ENCODE measurements around the gene KIAA1755. TPM values are rescaled to one million over a fixed set of nuclear protein-coding genes. Genes with fewer than 3 reads are reported as not detected.

The KIAA1755 gene
- total and polyA plus RNA-seq, 2 donors (not counting 1 experiment from before 2014, with no cell fraction given): not detected

- no peak overlapping the region for H3K27ac ChIP-seq (ENCODE audit: low read length in 2 of 2)
- 14% methylated on average over 1 of the region's 3 CpGs for WGBS (ENCODE audit: insufficient coverage)
- H3K4me1 ChIP-seq (ENCODE audit: control insufficient read depth in 2 of 2, insufficient read depth in 2 of 2, low read length in 2 of 2): no peaks in the 10 kb centered on the region
- no peaks in the 10 kb centered on the region for H3K4me1 Mint-ChIP-seq
- ChIA-PET CTCF (no interaction called here), POLR2A (no interaction called here)
- H4K20me1 ChIP-seq (ENCODE audit: control insufficient read depth, insufficient read depth, low read length, poor library complexity, severe bottlenecking): no peaks in the 10 kb centered on the region
- DNase-seq (no peak), ATAC-seq (ENCODE audit: low read depth) (no peak)
- no peak overlapping the region for H2AFZ ChIP-seq (ENCODE audit: insufficient read depth, low read depth, low read length, poor library complexity, severe bottlenecking)
- no peaks in the 10 kb centered on the region for H3K9me3 ChIP-seq (ENCODE audit: control extremely low read depth in 1 of 3, control insufficient read depth in 2 of 3, insufficient read depth in 1 of 3, low read length in 2 of 3)
- no peak overlapping the region for H3K4me3 Mint-ChIP-seq
- no peaks in the 10 kb centered on the region for H3K36me3 ChIP-seq (replicated peaks in 1 of 2; ENCODE audit: control extremely low read depth in 1 of 2, control insufficient read depth in 1 of 2, extremely low read depth in 1 of 2, insufficient read depth in 2 of 2, low read length in 1 of 2)
- TF ChIP-seq CTCF (IDR thresholded peaks at IDR 0.05) (no peak), EZH2 (IDR thresholded peaks at IDR 0.05; ENCODE audit: borderline replicate concordance, insufficient read depth, low read depth, low read length, poor library complexity, severe bottlenecking) (no peak)
- H3K27me3 ChIP-seq (replicated peaks in 1 of 4; ENCODE audit: control extremely low read depth in 1 of 4, control insufficient read depth in 3 of 4, insufficient read depth in 4 of 4, low read length in 3 of 4): peaks cover 0 to 16% (median 4%) of the 10 kb centered on the region in 4 experiments
- H3K4me3 ChIP-seq (ENCODE audit: control extremely low read depth in 1 of 5, extremely low read depth in 1 of 5, insufficient read depth in 1 of 5, low read depth in 2 of 5, low read length in 4 of 5): no peak overlapping the region
- no peak overlapping the region for H3K27ac Mint-ChIP-seq
- H3K9ac ChIP-seq (ENCODE audit: low read length): no peak overlapping the region
- intact Hi-C loops (cut with micrococcal nuclease): no loop called here
- no peaks in the 10 kb centered on the region for H3K9me3 Mint-ChIP-seq (ENCODE audit: insufficient read depth)
- H3K79me2 ChIP-seq (ENCODE audit: control insufficient read depth, insufficient read depth, low read length): no peaks in the 10 kb centered on the region
- H3K4me2 ChIP-seq (replicated peaks; ENCODE audit: low read depth, low read length, poor library complexity, severe bottlenecking): no peak overlapping the region
- peaks cover 46% of the 10 kb centered on the region for H3K27me3 Mint-ChIP-seq
Measured at GRCh38 chr20:38291966-38292365, 31.4 kb upstream of the KIAA1755 start.

DNA sequence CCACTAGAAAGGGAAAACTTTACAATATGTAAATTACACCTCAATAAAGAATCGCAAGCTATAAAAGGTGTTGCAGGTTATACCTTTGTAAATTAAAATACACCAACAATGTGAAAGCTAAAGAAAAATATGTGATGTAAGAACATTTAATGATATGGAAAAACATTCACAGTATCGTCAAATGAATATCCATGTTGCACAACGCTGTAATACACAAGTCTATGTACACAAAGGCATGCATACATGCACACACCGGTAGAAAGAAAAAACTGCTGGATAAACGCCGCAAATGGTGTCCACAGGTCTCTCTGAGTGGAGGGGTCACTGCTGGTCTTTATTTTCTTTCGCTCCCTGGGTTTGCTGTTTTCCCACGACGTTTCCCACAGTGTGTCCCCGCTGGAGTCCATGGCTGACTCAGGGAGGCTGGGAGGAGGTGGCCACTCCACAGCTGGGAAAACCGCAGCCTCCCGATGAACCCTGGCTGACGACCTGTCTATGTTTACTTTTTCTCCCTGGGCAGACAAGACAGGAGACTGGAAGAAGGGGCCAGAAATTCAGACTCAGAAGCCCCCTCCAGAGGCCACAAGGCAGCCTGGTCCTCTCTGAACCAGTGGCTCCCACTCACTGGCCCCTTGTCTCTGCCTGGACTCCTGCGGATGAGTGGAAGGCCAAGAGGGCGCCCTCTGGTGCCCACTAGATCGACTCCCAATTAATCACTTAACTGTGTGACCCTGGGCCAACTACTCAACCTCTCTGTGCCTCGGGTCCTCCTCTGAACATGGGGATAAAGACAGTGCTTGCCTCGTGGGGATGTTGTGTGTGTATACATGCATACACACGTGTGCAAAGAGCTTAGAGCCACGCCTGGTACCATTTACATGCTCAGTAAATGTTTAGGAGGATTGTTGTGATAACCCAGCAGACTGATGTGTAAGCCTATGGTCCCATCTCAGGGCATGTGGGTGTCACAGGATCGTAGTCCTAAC lies 30.6 kb upstream of the KIAA1755 start:
- CTCF ChIA-PET: no interaction called here
- no peak for TF ChIP-seq CTCF (IDR thresholded peaks at IDR 0.05)
- no peak for TF ChIP-seq EZH2 (IDR thresholded peaks at IDR 0.05; ENCODE audit: borderline replicate concordance, insufficient read depth, low read depth, low read length, poor library complexity, severe bottlenecking)
- ATAC-seq (ENCODE audit: low read depth) (no peak), DNase-seq (no peak)
- Mint-ChIP-seq H3K4me1 (no peaks in the 10 kb centered on the region), H3K9me3 (ENCODE audit: insufficient read depth) (no peaks in the 10 kb centered on the region), H3K4me3 (no peak overlapping the region), H3K27ac (no peak overlapping the region), H3K27me3 (peaks cover 54% of the 10 kb centered on the region)
- peaks cover 0 to 16% (median 4%) of the 10 kb centered on the region in 4 experiments for H3K27me3 ChIP-seq (replicated peaks in 1 of 4; ENCODE audit: control extremely low read depth in 1 of 4, control insufficient read depth in 3 of 4, insufficient read depth in 4 of 4, low read length in 3 of 4)
- no peak overlapping the region for H2AFZ ChIP-seq (ENCODE audit: insufficient read depth, low read depth, low read length, poor library complexity, severe bottlenecking)
- H3K79me2 ChIP-seq (ENCODE audit: control insufficient read depth, insufficient read depth, low read length): no peaks in the 10 kb centered on the region
- H3K9me3 ChIP-seq (ENCODE audit: control extremely low read depth in 1 of 3, control insufficient read depth in 2 of 3, insufficient read depth in 1 of 3, low read length in 2 of 3): no peaks in the 10 kb centered on the region
- no peaks in the 10 kb centered on the region for H3K36me3 ChIP-seq (replicated peaks in 1 of 2; ENCODE audit: control extremely low read depth in 1 of 2, control insufficient read depth in 1 of 2, extremely low read depth in 1 of 2, insufficient read depth in 2 of 2, low read length in 1 of 2)
- no peak overlapping the region for H3K9ac ChIP-seq (ENCODE audit: low read length)
- no peak overlapping the region for H3K27ac ChIP-seq (ENCODE audit: low read length in 2 of 2)
- no peaks in the 10 kb centered on the region for H4K20me1 ChIP-seq (ENCODE audit: control insufficient read depth, insufficient read depth, low read length, poor library complexity, severe bottlenecking)
- H3K4me3 ChIP-seq (ENCODE audit: control extremely low read depth in 1 of 5, extremely low read depth in 1 of 5, insufficient read depth in 1 of 5, low read depth in 2 of 5, low read length in 4 of 5): no peak overlapping the region
- POLR2A ChIA-PET: no interaction called here
- H3K4me2 ChIP-seq (replicated peaks; ENCODE audit: low read depth, low read length, poor library complexity, severe bottlenecking): no peak overlapping the region
- H3K4me1 ChIP-seq (ENCODE audit: control insufficient read depth in 2 of 2, insufficient read depth in 2 of 2, low read length in 2 of 2): no peaks in the 10 kb centered on the region
- intact Hi-C loops (cut with micrococcal nuclease): no loop called here
- WGBS (ENCODE audit: insufficient coverage): 68% methylated on average over 17 of the region's 21 CpGs
